CD14-positive monocyte (primary cell): Measurements from ENCODE around the gene ROGDI. TPM values are rescaled to one million over a fixed set of nuclear protein-coding genes. Genes with fewer than 3 reads are reported as not detected.
A peak's percentile ranks its signal among the peaks of the same experiment; 100 is the strongest.

Experiments used
- DNase-seq, 3 donors: peaks; one replicate each; pipeline ENCODE4 v3.0.0-alpha.2; 2011 to 2022
- H2AFZ ChIP-seq: 2 replicates; pipeline ENCODE4 v1.6.0; 2012; ENCODE audit warnings: mild to moderate bottlenecking, low read depth, low read length, inconsistent platforms; ENCODE audit not compliant: insufficient read depth, poor library complexity, severe bottlenecking
- H3K27ac ChIP-seq, 2 donors: 1 replicate in 1 of 2; 2 replicates in 1 of 2; pipeline ENCODE4 v1.5.1; 2012 to 2013; ENCODE audit warnings: low read length in 2 of 2, control low read depth in 1 of 2, inconsistent platforms in 1 of 2, low read depth in 1 of 2, mild to moderate bottlenecking in 1 of 2
- H3K27me3 ChIP-seq, 2 donors: one replicate each; pipeline versions ENCODE4 v1.6.0 to v1.6.1; 2011 to 2013; ENCODE audit warnings: low read length in 2 of 2; ENCODE audit not compliant: control insufficient read depth in 2 of 2, insufficient read depth in 2 of 2
- H3K36me3 ChIP-seq, 2 donors: replicated peaks in 1 of 2; 1 replicate in 1 of 2; 2 replicates in 1 of 2; pipeline versions ENCODE4 v1.5.1 to v1.6.1; 2012 to 2013; ENCODE audit warnings: low read length in 2 of 2, control low read depth in 1 of 2, inconsistent platforms in 1 of 2, mild to moderate bottlenecking in 1 of 2; ENCODE audit not compliant: insufficient read depth in 2 of 2, control insufficient read depth in 1 of 2
- H3K4me1 ChIP-seq, 2 donors: 1 replicate in 1 of 2; 2 replicates in 1 of 2; pipeline versions ENCODE4 v1.5.1 to v1.6.1; 2012 to 2013; ENCODE audit warnings: low read length in 2 of 2, control low read depth in 1 of 2, inconsistent platforms in 1 of 2, mild to moderate bottlenecking in 1 of 2, moderate library complexity in 1 of 2; ENCODE audit not compliant: insufficient read depth in 2 of 2, control insufficient read depth in 1 of 2
- H3K4me2 ChIP-seq: replicated peaks from 2 replicates; pipeline ENCODE3; 2012; ENCODE audit warnings: low read length, moderate library complexity, mild to moderate bottlenecking; ENCODE audit not compliant: poor library complexity, severe bottlenecking; ENCODE audit errors: extremely low read depth
- H3K4me3 ChIP-seq, 3 experiments: fragments of 200-600 bp in 1 of 3; sonication (generic) in 1 of 3; replicated peaks in 1 of 3; 1 replicate in 2 of 3; 2 replicates in 1 of 3; pipeline ENCODE4 v1.5.1; 2011 to 2013; ENCODE audit warnings: low read length in 3 of 3, mild to moderate bottlenecking in 3 of 3, control low read depth in 2 of 3, low read depth in 2 of 3, inconsistent platforms in 1 of 3, moderate library complexity in 1 of 3
- H3K79me2 ChIP-seq: 2 replicates; pipeline ENCODE4 v1.6.0; 2012; ENCODE audit warnings: mild to moderate bottlenecking, control low read depth, inconsistent platforms, low read length, moderate library complexity; ENCODE audit not compliant: insufficient read depth
- H3K9ac ChIP-seq: 2 replicates; pipeline ENCODE4 v1.6.0; 2017; ENCODE audit warnings: low read length, mild to moderate bottlenecking; ENCODE audit not compliant: insufficient read depth, poor library complexity, severe bottlenecking
- H3K9me3 ChIP-seq, 2 donors: replicated peaks in 1 of 2; 1 replicate in 1 of 2; 2 replicates in 1 of 2; pipeline versions ENCODE4 v1.5.1 to v1.6.1; 2012 to 2013; ENCODE audit warnings: low read length in 2 of 2, control low read depth in 1 of 2; ENCODE audit not compliant: control insufficient read depth in 1 of 2, insufficient read depth in 1 of 2
- H4K20me1 ChIP-seq: 2 replicates; pipeline ENCODE4 v1.6.0; 2012; ENCODE audit warnings: mild to moderate bottlenecking, low read length, control low read depth, moderate library complexity; ENCODE audit not compliant: insufficient read depth
- H3K27ac Mint-ChIP-seq, 7 donors: one replicate each; pipeline ENCODE4 v1.8.0; 2020; ENCODE audit warnings: mild to moderate bottlenecking in 7 of 7, mixed read lengths in 7 of 7, moderate library complexity in 6 of 7, inconsistent platforms in 2 of 7
- H3K27me3 Mint-ChIP-seq, 3 donors: one replicate each; pipeline ENCODE4 v1.8.0; 2021 to 2022; ENCODE audit warnings: low read depth in 3 of 3, mild to moderate bottlenecking in 3 of 3, mixed read lengths in 3 of 3, moderate library complexity in 3 of 3, inconsistent platforms in 1 of 3
- H3K36me3 Mint-ChIP-seq, 2 donors: one replicate each; pipeline ENCODE4 v1.8.0; 2020; ENCODE audit warnings: mixed read lengths in 2 of 2, inconsistent platforms in 1 of 2, mild to moderate bottlenecking in 1 of 2
- H3K4me1 Mint-ChIP-seq: one replicate; pipeline ENCODE4 v1.8.0; 2020; ENCODE audit warnings: mild to moderate bottlenecking, mixed read lengths
- H3K4me3 Mint-ChIP-seq, 2 donors: one replicate each; pipeline ENCODE4 v1.8.0; 2020; ENCODE audit warnings: mild to moderate bottlenecking in 2 of 2, mixed read lengths in 2 of 2, moderate library complexity in 1 of 2
- H3K9me3 Mint-ChIP-seq, 7 donors: one replicate each; pipeline ENCODE4 v1.8.0; 2020 to 2022; ENCODE audit warnings: mixed read lengths in 7 of 7, mild to moderate bottlenecking in 6 of 7, moderate library complexity in 6 of 7, inconsistent platforms in 2 of 7
- WGBS: methylation state at CpG from one replicate; pipeline ENCODE4 v1.1.5; 2013; ENCODE audit warnings: missing lambda C conversion rate; ENCODE audit not compliant: insufficient coverage; 5-methylcytosine and 5-hydroxymethylcytosine counted together
- intact Hi-C, 2 donors: fragments of 100-400 bp; cut with micrococcal nuclease; formaldehyde crosslinking; loops; one replicate each; pipeline versions ENCODE4 v1.15.0 to v1.15.1; 2023
- polyA plus RNA-seq, 3 donors: library from polyadenylated mRNA; depleted of rRNA in 1 of 3; unstranded in 2 of 3; stranded (reverse) in 1 of 3; fragments of 300-500 nt in 2 of 3; fragments of >200 nt in 1 of 3; fragmentation: Illumina TruSeq in 2 of 3; gene quantifications; 1 replicate in 2 of 3; 2 replicates in 1 of 3; pipeline ENCODE4 v1.2.3, GENCODE V29; 2012 to 2021
- TF ChIP-seq, protein P1 (sequence below): fragments of 200-600 bp; IDR thresholded peaks from one replicate; pipeline ENCODE4 v1.8.0; 2022; ENCODE audit warnings: antibody characterized with exemption, mild to moderate bottlenecking

ROGDI gene
- polyA plus RNA-seq, 3 donors, result 40.9 to 126 (median 54.4) TPM

DNA sequence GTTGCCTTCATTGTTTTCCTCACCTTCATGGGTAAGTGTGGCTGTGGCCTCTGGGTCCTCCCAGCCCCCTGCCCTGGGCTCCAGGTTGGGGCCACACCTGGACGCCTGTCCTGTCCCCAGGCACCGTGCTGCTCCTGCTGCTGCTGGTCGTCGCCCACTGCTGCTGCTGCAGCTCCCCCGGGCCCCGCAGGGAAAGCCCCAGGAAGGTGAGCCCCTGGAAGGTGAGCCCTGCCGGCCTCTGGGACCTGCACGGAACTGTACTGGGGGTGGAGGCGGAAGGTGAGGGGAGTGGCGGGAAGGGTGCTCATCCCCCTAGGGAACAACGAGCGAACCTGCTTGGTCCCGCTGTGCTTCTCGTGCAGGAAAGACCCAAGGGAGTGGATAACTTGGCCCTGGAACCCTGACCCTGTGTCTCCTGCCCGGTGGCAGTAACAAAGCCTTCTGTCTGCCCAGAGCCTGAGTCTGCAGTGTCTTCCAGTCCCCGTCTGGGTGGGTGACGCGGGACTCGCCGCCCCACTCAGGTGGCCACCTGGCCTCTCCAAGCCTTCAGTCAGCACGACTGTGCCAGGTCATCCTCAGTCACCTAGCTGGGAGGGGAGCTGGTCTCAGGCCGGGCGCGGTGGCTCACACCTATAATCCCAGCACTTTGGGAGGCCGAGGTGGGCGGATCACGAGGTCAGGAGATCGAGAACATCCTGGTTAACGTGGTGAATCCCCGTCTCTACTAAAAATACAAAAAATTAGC lies 6.4 kb downstream of the ROGDI start:
- peaks cover 18% of the 10 kb centered on the region for H3K79me2 ChIP-seq
- no peak overlapping the region for H3K4me3 Mint-ChIP-seq

DNA sequence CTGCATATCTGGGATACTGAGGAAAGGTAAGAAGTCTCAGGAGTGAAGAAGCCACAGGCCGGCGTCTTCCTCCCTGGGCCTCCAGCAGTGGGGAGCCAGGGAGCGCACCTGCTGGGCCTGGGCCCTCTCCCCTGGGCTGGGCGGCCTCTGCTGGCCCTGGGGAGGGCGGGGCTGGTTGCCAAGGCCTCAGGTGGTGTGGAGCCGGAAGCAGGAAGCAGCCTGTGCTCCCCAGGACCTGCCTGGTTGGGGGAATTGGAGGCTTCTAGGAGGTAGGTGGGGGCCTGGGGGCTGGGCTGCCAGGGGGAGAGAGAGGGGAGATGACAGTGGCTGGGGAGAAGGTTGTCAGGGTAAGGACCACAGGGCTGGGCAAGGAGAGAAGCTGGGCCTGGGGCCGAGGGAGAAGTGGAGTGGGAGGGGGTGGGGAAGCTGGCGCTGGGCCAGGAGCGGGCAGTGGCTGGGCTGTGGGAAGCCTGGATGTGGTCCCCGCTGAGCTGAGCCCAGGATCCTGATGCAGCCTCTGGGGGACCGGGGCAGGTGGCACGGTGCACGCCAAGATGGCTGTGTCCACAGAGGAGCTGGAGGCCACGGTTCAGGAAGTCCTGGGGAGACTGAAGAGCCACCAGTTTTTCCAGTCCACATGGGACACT lies 7.1 kb downstream of the ROGDI start, which contains the start of gene SMIM22:
SMIM22 (plus strand) TSS at position 189 of the 647 bp plus-strand sequence; CDS start at position 555, 366 bp downstream.
- H3K36me3 Mint-ChIP-seq, result peaks cover 21 to 46% of the 10 kb centered on the region in 2 donors
- WGBS, result 88% methylated on average over 14 of the region's 14 CpGs
- Histone ChIP-seq H3K36me3 (peaks cover 42 to 43% of the 10 kb centered on the region in 2 donors), H3K79me2 (peaks cover 12% of the 10 kb centered on the region), H3K9ac (no peak within 1 kb of the TSS), H3K27me3 (no peaks in the 10 kb centered on the region), H2AFZ (no peak within 1 kb of the TSS), H3K4me2 (no peak within 1 kb of the TSS), H4K20me1 (no peaks in the 10 kb centered on the region), H3K27ac (no peak within 1 kb of the TSS), H3K4me3 (no peak within 1 kb of the TSS), H3K9me3 (no peaks in the 10 kb centered on the region), H3K4me1 (peaks cover 6 to 8% of the 10 kb centered on the region in 2 donors)
- peaks cover 9% of the 10 kb centered on the region for H3K4me1 Mint-ChIP-seq
- H3K9me3 Mint-ChIP-seq, result peaks cover 0 to 2% (median 0%) of the 10 kb centered on the region in 7 donors
- intact Hi-C loops, result no loop called here
- H3K27ac Mint-ChIP-seq, result peak within 1 kb of the TSS in 3 of 7 donors; percentile 13 to 20 (median 20)
- peak within 1 kb of the TSS in 1 of 2 donors; percentile 4 for H3K4me3 Mint-ChIP-seq
- peaks cover 0 to 3% (median 0%) of the 10 kb centered on the region in 3 donors for H3K27me3 Mint-ChIP-seq
- DNase-seq, result no peak
- TF ChIP-seq, protein P1, sequence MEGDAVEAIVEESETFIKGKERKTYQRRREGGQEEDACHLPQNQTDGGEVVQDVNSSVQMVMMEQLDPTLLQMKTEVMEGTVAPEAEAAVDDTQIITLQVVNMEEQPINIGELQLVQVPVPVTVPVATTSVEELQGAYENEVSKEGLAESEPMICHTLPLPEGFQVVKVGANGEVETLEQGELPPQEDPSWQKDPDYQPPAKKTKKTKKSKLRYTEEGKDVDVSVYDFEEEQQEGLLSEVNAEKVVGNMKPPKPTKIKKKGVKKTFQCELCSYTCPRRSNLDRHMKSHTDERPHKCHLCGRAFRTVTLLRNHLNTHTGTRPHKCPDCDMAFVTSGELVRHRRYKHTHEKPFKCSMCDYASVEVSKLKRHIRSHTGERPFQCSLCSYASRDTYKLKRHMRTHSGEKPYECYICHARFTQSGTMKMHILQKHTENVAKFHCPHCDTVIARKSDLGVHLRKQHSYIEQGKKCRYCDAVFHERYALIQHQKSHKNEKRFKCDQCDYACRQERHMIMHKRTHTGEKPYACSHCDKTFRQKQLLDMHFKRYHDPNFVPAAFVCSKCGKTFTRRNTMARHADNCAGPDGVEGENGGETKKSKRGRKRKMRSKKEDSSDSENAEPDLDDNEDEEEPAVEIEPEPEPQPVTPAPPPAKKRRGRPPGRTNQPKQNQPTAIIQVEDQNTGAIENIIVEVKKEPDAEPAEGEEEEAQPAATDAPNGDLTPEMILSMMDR, result no peak

More for the DNA sequence above, 6.4 kb downstream of the ROGDI start:
- H3K4me1 ChIP-seq, result peaks cover 13 to 15% of the 10 kb centered on the region in 2 donors
- H4K20me1 ChIP-seq, result no peaks in the 10 kb centered on the region
- TF ChIP-seq, protein P1, result no peak
- H3K27ac ChIP-seq, result no peak overlapping the region
- no peaks in the 10 kb centered on the region for H3K27me3 ChIP-seq
- no peak overlapping the region for H3K4me2 ChIP-seq
- no peak overlapping the region for H3K9ac ChIP-seq
- peaks cover 13% of the 10 kb centered on the region for H3K4me1 Mint-ChIP-seq
- no peak overlapping the region for H3K4me3 ChIP-seq
- H3K9me3 Mint-ChIP-seq, result peaks cover 0 to 2% (median 0%) of the 10 kb centered on the region in 7 donors
- peak overlapping the region in 1 of 7 donors; percentile 13 for H3K27ac Mint-ChIP-seq
- DNase-seq, result no peak
- H2AFZ ChIP-seq, result no peak overlapping the region
- peaks cover 42 to 43% of the 10 kb centered on the region in 2 donors for H3K36me3 ChIP-seq
- H3K27me3 Mint-ChIP-seq, result peaks cover 0 to 3% (median 0%) of the 10 kb centered on the region in 3 donors
- WGBS, result 96% methylated on average over 22 of the region's 30 CpGs
- peaks cover 21 to 48% of the 10 kb centered on the region in 2 donors for H3K36me3 Mint-ChIP-seq
- intact Hi-C loops, result no loop called here
- H3K9me3 ChIP-seq, result no peaks in the 10 kb centered on the region
